H1 (cell line): ENCODE data around the gene BRIP1. TPM values are rescaled to one million over a fixed set of nuclear protein-coding genes. Genes with fewer than 3 reads are reported as not detected.

Experiments used
- ATF3 ChIP-seq: IDR thresholded peaks from 2 replicates; pipeline ENCODE4 v1.6.1; 2011; ENCODE audit warnings: low read depth, mild to moderate bottlenecking, low read length; ENCODE audit not compliant: insufficient read depth
- BCL11A ChIP-seq, 2 experiments: IDR thresholded peaks; one replicate each; pipeline ENCODE4 v1.6.1; 2011; ENCODE audit warnings: low read depth in 2 of 2, low read length in 2 of 2, mild to moderate bottlenecking in 2 of 2
- CHD7 ChIP-seq: fragments of 300-600 bp; sonication (generic); IDR thresholded peaks from 2 replicates; pipeline ENCODE4 v1.7.1; 2012; ENCODE audit warnings: low read length, moderate library complexity, mild to moderate bottlenecking, inconsistent platforms; ENCODE audit not compliant: insufficient replicate concordance
- FOSL1 ChIP-seq: IDR thresholded peaks from 2 replicates; pipeline ENCODE4 v1.6.1; 2011; ENCODE audit warnings: mild to moderate bottlenecking, low read depth, low read length, moderate library complexity; ENCODE audit not compliant: insufficient read depth
- SRF ChIP-seq: IDR thresholded peaks from 2 replicates; pipeline ENCODE4 v1.6.1; 2011; ENCODE audit warnings: mild to moderate bottlenecking, low read depth, low read length, moderate library complexity
- polyA plus RNA-seq, 7 experiments: library from polyadenylated mRNA; depleted of rRNA in 3 of 7; stranded (reverse) in 5 of 7; unstranded in 2 of 7; fragments of >200 nt in 5 of 7; fragments of 200-250 nt in 2 of 7; gene quantifications; 1 replicate in 5 of 7; 2 replicates in 1 of 7; 4 replicates in 1 of 7; pipeline versions ENCODE4 v1.2.1 to v1.2.3, GENCODE V29; 2011 to 2013; ENCODE audit warnings: missing spikeins in 2 of 7, mixed read lengths in 2 of 7
- total RNA-seq: library from RNA; stranded (reverse); fragmentation: NEBNext Ultra II Directional; extraction: Animal tissue kit (Norgen Biotek cat#: 25700); gene quantifications from 2 replicates; pipeline ENCODE4 v1.2.1, GENCODE V29; 2021
- TF ChIP-seq, protein P1 (sequence below): IDR thresholded peaks from 2 replicates; pipeline ENCODE4 v1.6.1; 2011; ENCODE audit warnings: low read length, improper control_type of control experiment

Gene BRIP1
- total and polyA plus RNA-seq, 2 of the 8 experiments (the other 6 are each of a cell fraction or from before 2014, with no cell fraction given) = 5.8 to 19.2 TPM

- no peak for TF ChIP-seq BCL11A (IDR thresholded peaks at IDR 0.05; ENCODE audit: low read depth in 2 of 2, low read length in 2 of 2)
- TF ChIP-seq CHD7 = no peak
- TF ChIP-seq, protein P1, sequence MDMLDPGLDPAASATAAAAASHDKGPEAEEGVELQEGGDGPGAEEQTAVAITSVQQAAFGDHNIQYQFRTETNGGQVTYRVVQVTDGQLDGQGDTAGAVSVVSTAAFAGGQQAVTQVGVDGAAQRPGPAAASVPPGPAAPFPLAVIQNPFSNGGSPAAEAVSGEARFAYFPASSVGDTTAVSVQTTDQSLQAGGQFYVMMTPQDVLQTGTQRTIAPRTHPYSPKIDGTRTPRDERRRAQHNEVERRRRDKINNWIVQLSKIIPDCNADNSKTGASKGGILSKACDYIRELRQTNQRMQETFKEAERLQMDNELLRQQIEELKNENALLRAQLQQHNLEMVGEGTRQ = no peak
- no peak for TF ChIP-seq ATF3
- TF ChIP-seq SRF = no peak
- TF ChIP-seq FOSL1 = no peak
Observed at GRCh38 chr17:61638087-61638486, 225.2 kb downstream of the BRIP1 start (continued).
